Head of caudate nucleus (tissue), 42 donors: ENCODE data around the gene SEC24B.
"Not testable (repeated sequence)": the region's sequence is repeated elsewhere in the genome, so short reads cannot be mapped to it uniquely, and the experiment has no call there.

Experiments
- DNase-seq, 42 donors: peaks; one replicate each; pipeline versions ENCODE4 v3.0.0 to v3.0.0-alpha.2; 2020 to 2021; ENCODE audit warnings: mixed read lengths in 7 of 42
- intact Hi-C: fragments of 100-400 bp; cut with DNase I; formaldehyde crosslinking; loops from one replicate; pipeline ENCODE4 v1.15.0; 2022

The SEC24B gene

DNA sequence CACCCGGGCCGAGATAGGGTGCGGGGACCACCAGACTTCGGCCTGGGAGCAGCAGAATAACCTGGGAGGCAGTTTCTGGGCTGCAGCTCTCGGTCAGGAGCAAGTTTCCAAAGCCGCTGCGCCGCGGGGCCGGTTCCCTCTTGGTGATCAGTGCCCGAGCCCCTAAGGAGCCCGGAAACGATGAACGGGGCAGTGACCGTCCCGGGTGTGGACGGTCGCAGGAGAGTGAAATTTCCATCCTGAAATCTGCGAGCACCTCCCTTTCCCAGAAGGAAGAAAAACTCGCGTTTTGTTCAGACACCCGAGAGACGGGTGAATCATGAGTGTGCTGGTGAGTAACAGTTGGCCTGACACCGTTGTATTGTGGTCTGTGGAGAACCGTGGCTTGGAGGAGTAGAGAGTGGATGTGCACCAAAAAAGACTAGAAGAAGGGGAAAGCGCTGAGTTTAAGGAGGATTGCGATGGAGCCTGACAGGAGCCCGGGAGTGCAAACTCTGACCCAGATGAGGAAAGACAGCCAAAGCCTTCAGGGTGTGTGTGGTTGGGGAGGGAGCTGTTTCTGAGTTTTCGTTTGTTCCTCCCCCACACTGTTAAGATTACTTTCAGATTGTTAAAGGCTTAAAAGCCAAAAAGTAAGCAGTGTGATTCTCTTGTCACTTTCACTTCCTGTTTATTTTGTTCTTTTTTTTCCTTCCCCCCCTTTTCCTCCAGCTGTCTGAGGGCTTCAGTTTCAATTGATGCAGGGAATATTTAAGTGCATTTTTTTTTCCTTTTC is 127.3 kb downstream of the SEC24B start:
- intact Hi-C loops, result no loop called here

DNA sequence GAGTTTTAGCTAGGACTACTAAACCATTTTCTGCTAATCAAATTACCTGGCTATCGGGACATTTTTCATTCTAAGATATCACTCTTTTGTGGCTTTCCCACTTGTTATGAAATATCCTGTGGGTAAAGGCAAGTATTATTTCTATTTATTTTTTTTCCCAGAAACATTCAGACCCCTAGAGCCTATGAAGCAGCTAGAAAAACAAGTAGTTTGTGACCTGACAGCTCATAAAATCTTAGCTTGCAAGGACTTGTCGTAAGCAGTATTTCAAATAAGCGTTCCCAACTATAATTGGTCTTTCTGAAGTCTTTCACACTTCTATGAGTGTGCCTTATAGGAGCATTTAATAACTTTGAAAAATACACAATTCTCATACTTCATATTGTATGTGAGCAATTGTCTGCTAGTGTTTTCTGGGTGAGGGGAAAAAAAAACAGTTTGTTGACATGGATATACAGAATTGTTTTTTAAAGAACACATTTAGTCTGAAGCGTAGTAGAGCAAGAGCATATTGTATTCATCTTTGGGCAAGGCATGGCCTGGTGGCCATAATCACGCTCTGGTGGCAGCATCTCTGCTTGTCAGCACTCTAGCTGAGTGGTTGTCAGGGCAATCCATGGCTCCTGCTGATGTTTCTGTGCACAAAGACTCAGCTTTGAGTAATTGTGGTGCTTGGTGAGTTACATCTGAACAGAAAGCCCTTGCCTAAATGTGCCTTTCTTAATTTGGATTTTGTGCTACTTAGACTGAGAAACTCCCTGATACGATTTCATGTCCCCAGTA is 129.0 kb downstream of the SEC24B start:
- DNase-seq, result no peak
- intact Hi-C loops, result no loop called here

More for the DNA sequence above, 127.3 kb downstream of the SEC24B start:
- peak in 34 of 42 donors; percentile 9 to 72 (median 26) for DNase-seq

DNA sequence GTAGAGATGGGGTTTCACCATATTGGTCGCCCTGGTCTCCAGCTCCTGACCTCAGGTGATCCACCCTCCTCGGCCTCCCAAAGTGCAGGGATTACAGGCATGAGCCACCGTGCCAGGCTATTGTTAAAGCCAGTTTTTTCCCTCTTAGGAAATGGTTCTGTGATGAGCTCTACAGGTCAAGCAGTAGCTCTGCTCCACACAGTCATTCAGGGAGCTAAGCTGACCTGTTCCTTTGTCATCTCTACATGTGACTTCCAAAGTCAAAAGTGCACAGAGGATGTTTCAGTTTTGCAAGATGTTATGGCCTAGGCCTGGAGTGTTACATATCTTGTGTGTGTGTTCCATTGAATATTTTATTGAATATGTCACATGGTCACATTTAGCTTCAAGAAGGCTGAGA is 137.9 kb downstream of the SEC24B start:
- intact Hi-C loops, result no loop called here
- DNase-seq, result no peak

DNA sequence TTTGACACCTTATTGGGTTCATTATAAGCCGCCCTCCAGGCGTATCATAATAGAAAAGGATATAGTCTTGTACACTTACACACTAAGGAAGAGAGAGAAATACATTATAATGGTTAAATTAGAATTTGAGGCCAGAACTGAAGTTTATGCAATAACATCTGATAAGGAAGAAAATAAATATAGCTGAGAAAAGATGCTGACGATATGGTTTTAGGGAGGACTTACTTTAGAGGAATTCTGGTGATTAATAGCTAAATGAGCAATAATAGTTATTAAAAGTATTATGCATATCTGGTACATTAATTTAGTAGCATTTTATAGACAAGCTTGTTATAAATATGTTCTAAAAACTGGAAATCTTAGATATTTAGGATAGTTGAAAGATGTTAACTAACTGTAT is 138.5 kb downstream of the SEC24B start:
- intact Hi-C loops, result no loop called here
- DNase-seq, result no peak

DNA sequence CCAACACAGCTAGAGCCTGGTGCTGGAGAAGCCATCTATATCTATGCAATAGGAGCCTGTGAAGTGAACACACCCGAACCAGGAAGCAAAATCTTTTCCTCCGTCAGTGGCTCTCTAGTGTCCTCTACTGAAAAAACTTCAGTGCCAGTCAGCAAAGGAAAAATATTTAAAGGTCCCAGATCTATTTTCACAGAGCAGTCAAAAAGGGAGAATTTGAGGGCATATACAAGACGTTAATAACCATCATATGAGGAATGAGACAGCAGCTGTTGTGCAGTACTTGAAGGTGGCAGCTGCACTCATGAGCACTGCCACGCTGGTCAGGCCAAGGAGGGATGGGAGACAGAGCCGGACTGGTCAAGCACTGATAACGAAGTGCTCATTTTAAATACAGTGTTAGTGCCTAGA is 140.8 kb downstream of the SEC24B start:
- DNase-seq, result peak in 5 of 42 donors; percentile 3 to 42 (median 12)
- intact Hi-C loops, result no loop called here

DNA sequence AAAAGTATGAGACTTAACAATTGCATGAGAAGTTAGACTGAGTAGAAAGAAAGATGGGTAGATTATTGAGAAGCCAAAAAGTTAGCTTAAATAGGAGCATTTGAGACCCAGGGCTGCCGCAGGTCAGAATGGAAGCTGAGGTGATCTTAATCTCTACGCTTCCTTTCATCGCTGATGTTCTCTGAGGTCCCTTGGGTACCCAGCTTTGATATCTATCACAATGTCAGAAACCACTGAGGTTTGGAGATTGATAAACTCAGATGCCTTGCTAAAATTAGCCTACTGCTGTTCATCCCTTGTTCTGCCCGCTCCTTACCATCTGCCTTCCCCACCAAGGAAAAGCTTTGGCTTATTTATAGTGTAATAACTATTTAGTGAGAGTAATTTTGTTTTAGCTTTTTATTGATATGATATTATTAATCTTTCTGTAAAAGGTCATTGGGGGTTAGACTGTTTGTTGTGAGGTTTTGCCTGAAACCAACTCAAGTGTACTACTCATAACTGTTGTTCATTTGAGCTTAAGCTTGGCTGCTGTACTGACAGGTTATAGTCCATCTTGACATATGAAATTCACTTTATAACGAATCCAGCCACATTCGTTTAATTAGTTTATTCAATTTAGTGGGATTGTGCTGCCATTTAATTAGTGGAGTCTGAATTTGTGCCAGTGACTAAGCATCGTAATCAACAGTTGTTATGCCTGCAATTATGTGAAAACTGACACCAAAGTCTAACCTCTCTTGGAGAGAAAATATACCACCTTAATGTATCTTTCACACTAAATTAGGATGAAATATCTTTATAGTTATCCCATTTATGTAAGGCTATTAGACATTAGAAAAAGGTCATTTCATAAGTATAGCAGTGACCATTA is 141.6 kb downstream of the SEC24B start:
- DNase-seq, result no peak
- intact Hi-C loops, result no loop called here

DNA sequence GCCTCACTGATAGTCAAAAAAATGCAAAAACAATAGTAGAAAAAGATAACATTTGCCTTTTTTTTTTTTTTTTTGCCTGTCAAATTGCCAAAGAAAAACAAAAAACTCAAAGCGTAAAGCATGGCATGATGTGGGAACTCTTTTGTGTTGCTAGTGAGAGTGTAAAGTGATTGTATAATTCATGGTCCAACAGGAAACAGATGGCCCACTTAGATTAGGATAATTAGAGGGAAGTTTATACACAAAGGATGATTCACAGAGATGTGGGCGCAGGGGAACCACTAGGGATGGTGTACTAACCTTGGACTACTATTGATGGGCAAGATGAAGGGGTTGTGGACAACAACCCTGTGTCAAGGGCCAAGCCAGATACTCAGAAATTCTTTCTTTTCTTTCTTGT is 142.8 kb downstream of the SEC24B start:
- intact Hi-C loops, result no loop called here
- no peak for DNase-seq

DNA sequence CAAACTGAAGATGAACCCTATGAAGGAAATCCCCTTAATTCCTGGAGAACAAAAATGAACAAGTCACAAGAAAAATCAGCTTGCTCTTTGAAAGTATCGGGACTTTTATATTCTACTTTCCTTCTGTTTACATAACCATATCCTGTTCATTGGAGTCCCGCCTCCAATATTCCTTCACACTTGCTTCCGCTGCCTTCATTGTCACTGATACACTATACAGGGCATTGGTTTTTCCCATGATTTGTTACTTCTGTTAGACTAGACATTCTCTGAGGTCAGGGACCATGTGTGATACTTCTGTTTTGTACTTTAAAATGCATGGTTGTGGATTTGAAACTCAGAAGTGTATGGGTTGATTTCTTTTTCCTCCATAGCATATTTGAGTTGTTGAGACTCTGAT is 145.2 kb downstream of the SEC24B start:
- intact Hi-C loops, result no loop called here
- DNase-seq, result no peak

DNA sequence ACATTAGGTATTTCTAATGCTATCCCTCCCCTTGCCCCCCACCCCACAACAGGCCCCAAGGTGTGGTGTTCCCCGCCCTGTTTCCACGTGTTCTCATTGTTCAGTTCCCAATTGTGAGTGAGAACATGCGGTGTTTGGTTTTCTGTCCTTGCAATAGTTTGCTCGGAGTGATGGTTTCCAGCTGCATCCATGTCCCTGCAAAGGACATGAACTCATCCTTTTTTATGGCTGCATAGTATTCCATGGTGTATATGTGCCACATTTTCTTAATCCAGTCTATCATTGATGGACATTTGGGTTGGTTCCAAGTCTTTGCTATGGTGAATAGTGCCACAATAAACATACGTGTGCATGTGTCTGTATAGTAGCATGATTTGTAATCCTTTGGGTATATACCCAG is 146.4 kb downstream of the SEC24B start:
- intact Hi-C loops, DNase-seq: not testable (repeated sequence)

DNA sequence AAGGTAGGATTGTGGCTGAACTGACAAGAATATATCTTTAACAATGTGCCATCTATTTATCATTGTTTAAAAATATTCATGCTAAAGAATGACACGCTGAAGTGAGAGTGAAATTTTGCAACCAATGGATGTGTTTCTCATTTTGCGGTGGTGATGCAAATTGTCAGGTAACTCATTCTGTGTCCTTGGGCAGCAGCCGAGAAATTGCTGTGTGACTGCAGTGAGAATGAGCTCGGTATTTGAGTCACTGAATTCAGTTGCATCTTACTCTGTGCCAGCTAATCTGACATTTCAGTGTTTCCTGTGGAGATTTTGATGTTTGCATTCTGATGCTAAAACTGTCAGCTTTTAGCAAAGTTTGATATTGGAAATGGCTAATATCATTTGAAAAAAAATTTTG is 154.6 kb downstream of the SEC24B start:
- intact Hi-C loops, result no loop called here
- DNase-seq, result no peak

DNA sequence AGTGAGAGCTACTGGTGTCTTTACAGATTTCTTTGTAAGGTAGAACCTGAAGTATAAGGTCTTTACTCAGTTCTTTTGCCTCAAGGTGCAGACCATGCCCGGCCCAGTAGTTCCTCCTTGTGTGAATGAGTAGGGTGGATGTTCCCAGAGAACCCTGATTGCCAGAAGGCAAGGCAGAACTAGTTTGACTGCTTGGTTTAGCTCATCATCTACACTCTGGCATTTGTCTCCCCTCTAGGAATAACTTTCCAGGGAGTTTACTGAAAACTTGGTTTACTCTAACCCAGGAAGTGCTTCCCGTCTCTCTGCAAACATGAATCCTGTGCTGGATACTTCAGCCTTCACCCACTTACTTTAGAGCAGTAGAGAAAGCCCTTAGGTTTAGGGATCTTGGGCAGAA is 155.5 kb downstream of the SEC24B start:
- intact Hi-C loops, result no loop called here
- DNase-seq, result no peak

DNA sequence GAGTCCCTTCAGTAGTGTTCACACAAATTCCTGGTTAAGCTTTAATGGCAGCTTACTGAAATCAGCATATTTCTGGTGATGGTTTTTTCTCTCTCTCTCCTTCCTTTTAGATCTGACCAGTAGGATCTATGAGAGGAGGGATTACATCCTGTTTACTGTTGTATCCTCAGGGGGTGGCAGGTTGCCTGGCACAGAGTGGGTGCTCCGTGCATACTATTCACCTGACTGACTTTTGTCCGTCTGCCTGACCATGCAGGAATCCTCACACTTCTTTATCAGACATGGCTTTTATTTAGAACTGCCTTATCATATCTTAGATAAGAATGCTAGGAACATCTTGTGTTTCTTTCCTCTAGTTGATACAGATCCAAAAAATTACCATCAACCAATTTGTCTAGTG is 156.0 kb downstream of the SEC24B start:
- intact Hi-C loops, result no loop called here
- DNase-seq, result no peak
